ENCODE results near the gene YPEL3.

- TF ChIP-seq ZFX (IDR thresholded peaks at IDR 0.05), result no peak
- TF ChIP-seq CTCF (conservative IDR thresholded peaks at IDR 0.05), result no peak
Observed at GRCh38 chr16:30068333-30068732, 27.7 kb downstream of the YPEL3 start.

Data from C4-2B (cell line).